Esophagus (tissue), 2 donors: ENCODE measurements around the gene SEC14L5. TPM values are rescaled to one million over a fixed set of nuclear protein-coding genes. Genes with fewer than 3 reads are reported as not detected.
A peak's percentile ranks its signal among the peaks of the same experiment; 100 is the strongest.
"Not testable (repeated sequence)": the region's sequence is repeated elsewhere in the genome, so short reads cannot be mapped to it uniquely, and the experiment has no call there.

Experiments
- H3K27ac ChIP-seq, 2 donors: one replicate each; pipeline ENCODE4 v1.5.1; 2013; ENCODE audit warnings: low read depth in 2 of 2, mild to moderate bottlenecking in 2 of 2, inconsistent platforms in 1 of 2, low read length in 1 of 2, moderate library complexity in 1 of 2
- H3K27me3 ChIP-seq, 2 donors: one replicate each; pipeline ENCODE4 v1.6.1; 2013; ENCODE audit warnings: low read length in 2 of 2, control low read depth in 1 of 2, mild to moderate bottlenecking in 1 of 2; ENCODE audit not compliant: insufficient read depth in 2 of 2, control insufficient read depth in 1 of 2
- H3K36me3 ChIP-seq, 2 donors: one replicate each; pipeline ENCODE4 v1.6.1; 2013; ENCODE audit warnings: low read length in 1 of 2; ENCODE audit not compliant: control insufficient read depth in 2 of 2, insufficient read depth in 2 of 2
- H3K4me1 ChIP-seq, 2 donors: one replicate each; pipeline ENCODE4 v1.6.1; 2013; ENCODE audit warnings: low read length in 1 of 2; ENCODE audit not compliant: control insufficient read depth in 2 of 2, insufficient read depth in 2 of 2
- H3K4me3 ChIP-seq, 2 donors: one replicate each; pipeline ENCODE4 v1.5.1; 2013; ENCODE audit warnings: low read length in 2 of 2, mild to moderate bottlenecking in 2 of 2, low read depth in 1 of 2, moderate library complexity in 1 of 2
- H3K9me3 ChIP-seq, 2 donors: one replicate each; pipeline ENCODE4 v1.6.1; 2013; ENCODE audit warnings: mild to moderate bottlenecking in 2 of 2, low read depth in 1 of 2, low read length in 1 of 2, moderate library complexity in 1 of 2; ENCODE audit not compliant: control insufficient read depth in 2 of 2, insufficient read depth in 1 of 2
- WGBS, 2 donors: extraction: QIAGEN DNeasy Blood & Tissue Kit; methylation state at CpG; one replicate each; pipeline ENCODE4 v1.1.7; 2013; 5-methylcytosine and 5-hydroxymethylcytosine counted together
- polyA plus RNA-seq, 2 donors: library from polyadenylated mRNA; stranded (reverse); fragments of 200-250 nt; gene quantifications; one replicate each; pipeline ENCODE4 v1.2.3, GENCODE V29; 2013
- donor health status: healthy with polysubstance abuse.
- donor health status: Bipolar disorder and iron deficiency.

SEC14L5 gene
- polyA plus RNA-seq, 2 donors: 0.19 to 0.49 TPM

DNA sequence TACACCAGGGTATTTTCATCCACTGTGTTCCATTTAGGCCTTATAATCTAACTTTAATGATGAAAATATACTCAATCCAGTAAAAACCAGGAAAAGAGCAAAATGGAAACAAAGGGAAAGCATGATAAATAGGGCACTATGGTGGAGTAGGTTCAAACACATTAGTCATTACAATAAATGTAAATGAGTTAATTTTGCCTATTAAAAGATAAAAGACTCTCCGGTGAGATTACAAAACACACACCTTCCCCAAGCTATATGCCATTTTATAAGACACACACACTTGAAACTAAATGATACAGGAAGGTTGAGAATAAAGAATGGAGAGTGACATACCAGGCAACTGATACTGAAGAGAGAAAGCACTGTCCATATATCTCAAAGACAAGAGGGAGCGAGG, 31.2 kb upstream of the SEC14L5 start:
- Histone ChIP-seq H3K9me3 (no peaks in the 10 kb centered on the region), H3K4me3 (peak overlapping the region in 1 of 2 donors; percentile 9), H3K36me3 (peaks cover 0 to 30% of the 10 kb centered on the region in 2 donors), H3K4me1 (peaks cover 3 to 31% of the 10 kb centered on the region in 2 donors), H3K27ac (peak overlapping the region; percentile 56 to 77), H3K27me3 (no peaks in the 10 kb centered on the region)
- WGBS, 2 donors: 87 to 98% methylated on average over 2 of the region's 2 CpGs

DNA sequence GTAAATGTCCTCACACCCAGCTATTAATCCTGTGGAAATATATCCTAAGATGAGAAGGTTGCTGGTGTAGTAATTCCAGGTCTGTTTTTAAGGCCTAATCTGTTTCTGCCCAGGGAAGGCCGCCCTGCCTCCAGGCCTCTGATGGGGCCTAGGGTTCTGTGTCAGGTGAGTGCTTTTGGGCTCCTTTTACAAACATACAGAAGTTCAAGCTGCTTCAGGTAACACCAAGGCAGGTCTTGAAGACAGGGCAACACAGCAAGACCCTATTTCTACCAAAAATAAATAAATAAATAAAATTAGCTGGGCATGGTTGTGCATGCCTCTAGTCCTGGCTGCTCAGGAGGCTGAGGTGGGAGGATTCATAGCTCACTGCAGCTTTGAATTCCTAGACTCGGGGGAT, 30.5 kb upstream of the SEC14L5 start:
- 64 to 68% methylated on average over 2 of the region's 2 CpGs for WGBS, 2 donors
- H3K9me3 ChIP-seq: no peaks in the 10 kb centered on the region
- no peaks in the 10 kb centered on the region for H3K27me3 ChIP-seq
- peak overlapping the region in 1 of 2 donors; percentile 10 for H3K4me3 ChIP-seq
- H3K36me3 ChIP-seq: peaks cover 0 to 27% of the 10 kb centered on the region in 2 donors
- peaks cover 0 to 29% of the 10 kb centered on the region in 2 donors for H3K4me1 ChIP-seq
- peak overlapping the region; percentile 67 to 77 for H3K27ac ChIP-seq

DNA sequence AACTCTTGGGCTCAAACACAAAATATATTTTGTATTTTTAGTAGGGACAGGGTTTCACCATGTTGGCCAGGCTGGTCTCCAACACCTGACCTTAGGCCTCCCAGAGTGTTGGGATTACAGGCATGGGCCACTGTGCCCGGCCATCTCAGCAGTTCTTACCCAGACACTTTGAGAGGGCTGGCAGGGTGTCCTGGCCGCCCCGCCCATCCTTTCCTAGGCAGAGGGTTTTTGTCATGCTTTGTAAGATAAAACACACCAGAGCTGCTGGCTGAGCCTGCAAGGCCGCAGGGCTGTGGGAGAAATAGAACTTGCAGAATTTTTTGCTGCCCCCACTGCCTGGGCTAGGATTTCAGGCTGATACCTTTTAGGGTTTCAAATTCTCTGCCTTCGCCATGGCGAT, 29.9 kb upstream of the SEC14L5 start:
- H3K9me3 ChIP-seq: no peaks in the 10 kb centered on the region
- H3K4me1 ChIP-seq: peaks cover 0 to 27% of the 10 kb centered on the region in 2 donors
- WGBS, 2 donors: 75 to 78% methylated on average over 6 of the region's 6 CpGs
- no peak overlapping the region for H3K4me3 ChIP-seq
- H3K36me3 ChIP-seq: peaks cover 0 to 27% of the 10 kb centered on the region in 2 donors
- peak overlapping the region; percentile 67 to 77 for H3K27ac ChIP-seq
- no peaks in the 10 kb centered on the region for H3K27me3 ChIP-seq

DNA sequence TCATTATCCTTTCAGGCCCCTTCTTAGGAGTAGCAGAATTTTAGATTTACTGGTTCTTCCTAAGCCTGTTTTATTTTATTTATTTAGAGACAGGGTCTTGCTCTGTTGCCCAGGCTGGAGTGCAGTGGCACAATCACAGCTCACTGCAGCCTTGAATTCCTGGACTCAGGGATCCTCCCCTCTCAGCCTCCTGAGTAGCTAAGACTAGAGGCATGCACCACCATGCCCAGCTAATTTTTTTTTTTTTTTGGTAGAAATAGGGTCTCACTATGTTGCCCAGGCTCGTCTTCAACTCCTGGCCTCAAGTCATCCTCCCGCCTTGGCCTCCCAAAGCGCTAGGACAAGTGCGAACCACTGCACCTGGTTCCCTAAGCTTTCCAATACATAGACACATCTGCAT, 28.5 kb upstream of the SEC14L5 start:
- H3K27ac ChIP-seq: peak overlapping the region in 1 of 2 donors; percentile 98
- H3K27me3 ChIP-seq, H3K4me3 ChIP-seq, H3K9me3 ChIP-seq: not testable (repeated sequence)
- peaks cover 0 to 29% of the 10 kb centered on the region in 2 donors for H3K4me1 ChIP-seq
- peaks cover 0 to 31% of the 10 kb centered on the region in 2 donors for H3K36me3 ChIP-seq
- WGBS, 2 donors: 93% methylated on average over 4 of the region's 4 CpGs

DNA sequence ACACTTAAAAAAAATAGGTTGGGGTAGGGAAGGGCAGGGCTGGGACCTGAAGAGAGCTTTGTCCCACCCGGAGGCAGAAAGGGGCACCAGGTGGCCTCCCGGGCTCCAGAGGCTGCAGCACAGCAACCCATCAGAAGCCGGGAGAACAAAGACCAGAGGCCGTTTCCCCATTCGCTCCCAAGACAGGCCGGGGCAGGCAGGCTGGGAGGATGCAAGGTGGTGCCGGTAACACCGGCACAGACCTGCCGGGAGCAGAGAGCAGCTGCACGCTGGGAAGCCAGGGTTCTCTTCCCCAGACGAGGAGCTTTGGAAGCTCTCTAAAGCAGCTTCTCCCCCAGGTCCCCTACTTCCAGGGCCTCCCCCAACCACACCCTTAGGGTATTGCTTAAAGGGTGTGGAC, 26.7 kb upstream of the SEC14L5 start:
- Histone ChIP-seq H3K4me1 (peaks cover 0 to 35% of the 10 kb centered on the region in 2 donors), H3K27me3 (no peaks in the 10 kb centered on the region), H3K9me3 (no peaks in the 10 kb centered on the region), H3K27ac (peak overlapping the region; percentile 95 to 98), H3K36me3 (peaks cover 0 to 38% of the 10 kb centered on the region in 2 donors), H3K4me3 (peak overlapping the region; percentile 27 to 89)
- 49 to 67% methylated on average over 11 of the region's 11 CpGs for WGBS, 2 donors

DNA sequence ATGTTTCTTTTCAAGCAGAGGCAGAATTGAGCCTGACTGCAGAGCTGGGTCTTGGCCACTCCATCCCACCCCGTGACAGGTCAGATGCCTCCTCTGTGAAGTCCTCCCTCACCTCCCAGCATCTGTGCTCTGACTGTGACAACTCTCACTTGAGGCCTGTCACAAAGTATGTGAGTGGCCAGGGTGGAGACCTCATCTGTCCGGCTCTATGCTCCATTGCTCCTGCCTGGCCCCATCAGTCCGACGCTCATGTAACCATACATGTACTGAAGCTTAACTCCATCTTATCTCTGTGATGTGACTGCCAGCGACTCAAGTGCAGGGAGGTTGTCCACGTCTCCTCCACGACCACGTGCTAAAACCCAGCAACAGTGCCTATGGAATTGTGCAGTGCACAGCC, 24.7 kb upstream of the SEC14L5 start:
- Histone ChIP-seq H3K4me1 (peaks cover 0 to 36% of the 10 kb centered on the region in 2 donors), H3K27me3 (no peaks in the 10 kb centered on the region), H3K36me3 (peaks cover 0 to 34% of the 10 kb centered on the region in 2 donors), H3K4me3 (peak overlapping the region; percentile 77 to 89), H3K9me3 (no peaks in the 10 kb centered on the region), H3K27ac (peak overlapping the region; percentile 95 to 98)
- WGBS, 2 donors: 59 to 61% methylated on average over 8 of the region's 8 CpGs

DNA sequence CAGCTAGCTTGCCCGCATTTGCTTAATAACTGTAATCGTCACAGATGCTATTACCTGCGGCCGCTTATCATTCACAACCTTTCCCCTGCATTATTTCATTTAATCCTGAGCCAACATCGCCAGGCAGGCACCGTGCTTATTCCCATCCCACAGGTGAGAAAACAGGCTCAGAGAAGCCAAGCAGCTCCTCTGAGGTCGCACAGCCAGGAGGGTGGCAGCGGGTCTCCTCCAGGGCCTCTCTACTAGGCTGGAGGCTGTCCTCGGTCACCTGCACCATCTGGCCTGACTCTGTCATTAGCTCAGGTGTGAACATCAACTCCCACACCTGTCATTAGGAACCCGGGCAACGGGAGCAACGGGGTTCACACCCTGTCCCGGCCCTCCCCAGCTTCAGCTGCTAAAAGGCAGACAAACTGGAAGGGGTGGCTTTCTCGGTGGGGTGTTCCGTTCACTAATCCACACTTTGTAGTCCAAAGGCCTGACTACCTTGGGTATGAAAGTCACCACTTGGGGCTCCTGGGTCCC, 24.2 kb upstream of the SEC14L5 start:
- H3K36me3 ChIP-seq: peaks cover 0 to 33% of the 10 kb centered on the region in 2 donors
- H3K27ac ChIP-seq: peak overlapping the region; percentile 95 to 98
- H3K27me3 ChIP-seq: no peaks in the 10 kb centered on the region
- no peaks in the 10 kb centered on the region for H3K9me3 ChIP-seq
- peak overlapping the region; percentile 77 to 89 for H3K4me3 ChIP-seq
- peaks cover 0 to 36% of the 10 kb centered on the region in 2 donors for H3K4me1 ChIP-seq
- WGBS, 2 donors: 61 to 65% methylated on average over 15 of the region's 15 CpGs

DNA sequence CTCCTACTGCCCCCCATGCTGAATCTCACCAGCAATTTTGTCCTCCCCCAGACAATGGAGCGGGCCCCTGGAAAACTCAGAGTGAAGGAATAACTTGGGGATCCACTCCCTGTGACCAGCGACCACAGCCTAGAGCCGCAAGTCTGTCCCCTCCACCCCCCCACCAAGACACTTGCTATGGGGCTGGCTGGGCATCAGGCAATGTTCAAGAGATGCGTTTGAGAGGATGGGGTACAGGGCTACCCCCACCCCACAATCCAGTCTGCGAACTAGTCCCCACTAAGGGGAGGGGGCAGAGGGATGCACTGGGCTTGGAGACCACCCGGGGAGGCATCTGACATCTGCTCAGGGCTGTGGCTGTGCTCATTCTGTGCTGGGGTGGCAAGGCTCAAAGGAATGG, 23.5 kb upstream of the SEC14L5 start:
- H3K36me3 ChIP-seq: peaks cover 0 to 33% of the 10 kb centered on the region in 2 donors
- peak overlapping the region; percentile 95 to 98 for H3K27ac ChIP-seq
- peak overlapping the region; percentile 77 to 89 for H3K4me3 ChIP-seq
- no peaks in the 10 kb centered on the region for H3K9me3 ChIP-seq
- no peaks in the 10 kb centered on the region for H3K27me3 ChIP-seq
- H3K4me1 ChIP-seq: peaks cover 0 to 36% of the 10 kb centered on the region in 2 donors
- WGBS, 2 donors: 72 to 77% methylated on average over 6 of the region's 6 CpGs

DNA sequence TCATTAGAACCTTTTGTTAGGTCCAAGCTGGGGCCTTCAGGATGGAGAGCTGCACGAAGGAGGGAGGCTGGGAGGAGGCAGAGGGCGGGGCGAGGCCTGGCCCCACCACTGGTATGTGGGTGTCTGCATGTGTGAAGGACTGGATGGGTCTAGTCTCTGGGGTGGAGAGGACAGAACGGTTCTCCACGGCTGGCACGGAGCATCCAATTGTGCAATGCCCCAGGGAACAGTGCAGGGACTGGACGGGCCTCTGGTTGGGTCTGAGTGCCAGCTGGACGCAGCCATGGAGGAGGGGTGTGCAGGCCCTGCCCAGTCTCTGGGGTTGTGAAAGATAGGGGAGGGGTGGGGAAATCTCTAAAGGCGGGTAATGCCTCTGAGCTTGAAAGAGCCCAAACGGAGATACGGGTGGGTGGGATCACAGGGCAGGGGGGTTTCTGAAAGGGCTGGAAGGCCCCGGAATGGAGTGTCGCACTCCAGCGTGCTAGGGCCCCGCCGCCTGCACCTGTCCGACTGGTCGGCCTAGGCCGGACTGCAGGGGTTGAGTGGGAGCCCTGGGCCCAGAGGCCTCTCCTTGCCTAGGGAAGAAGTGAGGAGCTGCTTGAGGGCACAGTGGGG, 22.8 kb upstream of the SEC14L5 start:
- H3K27ac ChIP-seq: peak overlapping the region; percentile 95 to 98
- peaks cover 0 to 31% of the 10 kb centered on the region in 2 donors for H3K4me1 ChIP-seq
- H3K27me3 ChIP-seq: no peaks in the 10 kb centered on the region
- peak overlapping the region; percentile 77 to 89 for H3K4me3 ChIP-seq
- H3K36me3 ChIP-seq: peaks cover 0 to 28% of the 10 kb centered on the region in 2 donors
- H3K9me3 ChIP-seq: no peaks in the 10 kb centered on the region
- WGBS, 2 donors: 37 to 42% methylated on average over 18 to 19 of the region's 19 CpGs
